C1 segment of cervical spinal cord (tissue), 14 donors: ENCODE measurements around the gene ELAPOR1.

ENCODE experiments used
- DNase-seq, 14 donors: peaks; one replicate each; lab custom pipeline; 2025; lab: John Stamatoyannopoulos, UW

ELAPOR1 gene, protein sequence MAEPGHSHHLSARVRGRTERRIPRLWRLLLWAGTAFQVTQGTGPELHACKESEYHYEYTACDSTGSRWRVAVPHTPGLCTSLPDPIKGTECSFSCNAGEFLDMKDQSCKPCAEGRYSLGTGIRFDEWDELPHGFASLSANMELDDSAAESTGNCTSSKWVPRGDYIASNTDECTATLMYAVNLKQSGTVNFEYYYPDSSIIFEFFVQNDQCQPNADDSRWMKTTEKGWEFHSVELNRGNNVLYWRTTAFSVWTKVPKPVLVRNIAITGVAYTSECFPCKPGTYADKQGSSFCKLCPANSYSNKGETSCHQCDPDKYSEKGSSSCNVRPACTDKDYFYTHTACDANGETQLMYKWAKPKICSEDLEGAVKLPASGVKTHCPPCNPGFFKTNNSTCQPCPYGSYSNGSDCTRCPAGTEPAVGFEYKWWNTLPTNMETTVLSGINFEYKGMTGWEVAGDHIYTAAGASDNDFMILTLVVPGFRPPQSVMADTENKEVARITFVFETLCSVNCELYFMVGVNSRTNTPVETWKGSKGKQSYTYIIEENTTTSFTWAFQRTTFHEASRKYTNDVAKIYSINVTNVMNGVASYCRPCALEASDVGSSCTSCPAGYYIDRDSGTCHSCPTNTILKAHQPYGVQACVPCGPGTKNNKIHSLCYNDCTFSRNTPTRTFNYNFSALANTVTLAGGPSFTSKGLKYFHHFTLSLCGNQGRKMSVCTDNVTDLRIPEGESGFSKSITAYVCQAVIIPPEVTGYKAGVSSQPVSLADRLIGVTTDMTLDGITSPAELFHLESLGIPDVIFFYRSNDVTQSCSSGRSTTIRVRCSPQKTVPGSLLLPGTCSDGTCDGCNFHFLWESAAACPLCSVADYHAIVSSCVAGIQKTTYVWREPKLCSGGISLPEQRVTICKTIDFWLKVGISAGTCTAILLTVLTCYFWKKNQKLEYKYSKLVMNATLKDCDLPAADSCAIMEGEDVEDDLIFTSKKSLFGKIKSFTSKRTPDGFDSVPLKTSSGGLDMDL

DNA sequence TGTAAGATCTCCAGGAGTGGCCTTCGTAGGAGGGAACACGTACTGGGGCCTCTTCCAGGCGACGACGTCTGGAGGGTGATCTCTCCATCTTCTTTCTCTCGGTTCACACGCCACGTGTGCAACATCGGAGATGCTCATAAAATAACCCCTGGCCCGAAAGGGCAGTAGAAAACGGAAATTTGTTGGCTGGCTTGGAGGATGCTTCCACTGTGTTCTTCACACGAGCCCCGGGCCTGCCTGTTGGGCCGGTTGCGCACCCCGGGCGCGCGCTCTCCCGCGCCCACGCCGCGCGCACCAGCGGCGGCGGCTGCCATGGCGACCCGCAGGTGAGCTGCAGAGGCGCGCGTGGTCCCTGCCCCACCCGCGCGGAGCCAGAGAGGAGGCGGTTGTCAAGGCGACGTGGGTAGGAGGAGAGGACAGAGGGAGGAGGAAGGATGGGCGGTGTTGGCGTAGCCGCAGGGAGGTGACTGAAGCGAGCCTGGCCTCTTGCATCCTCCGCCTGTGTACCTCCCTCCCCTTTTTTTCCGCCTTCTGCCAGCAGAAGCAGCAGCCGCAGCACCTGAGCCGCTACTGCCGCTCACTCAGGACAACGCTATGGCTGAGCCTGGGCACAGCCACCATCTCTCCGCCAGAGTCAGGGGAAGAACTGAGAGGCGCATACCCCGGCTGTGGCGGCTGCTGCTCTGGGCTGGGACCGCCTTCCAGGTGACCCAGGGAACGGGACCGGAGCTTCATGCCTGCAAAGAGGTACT is at the start of gene ELAPOR1:
Gene ELAPOR1, plus strand, starts transcription at position 526 of the 752 bp plus-strand sequence. Its CDS starts 69 bp downstream, at position 595.
- DNase-seq, result peak in 8 of 14 donors; percentile 4 to 86 (median 22)

DNA sequence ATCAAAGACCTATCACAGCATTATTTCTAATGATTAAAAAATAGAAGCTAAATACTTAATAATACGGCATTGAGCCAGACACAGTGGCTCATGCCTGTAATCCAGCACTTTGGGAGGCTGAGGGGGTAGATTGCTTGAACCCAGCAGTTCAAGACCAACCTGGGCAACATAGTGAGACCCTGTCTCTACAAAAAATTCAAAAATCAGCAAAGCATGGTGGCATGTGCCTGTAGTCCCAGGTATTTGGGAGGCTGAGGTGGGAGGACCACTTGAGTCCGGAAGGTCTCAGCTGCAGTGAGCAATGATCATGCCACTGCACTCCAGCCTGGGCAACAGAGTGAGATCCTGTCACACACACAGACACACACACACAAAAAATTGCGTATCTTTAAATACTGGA is 48.8 kb upstream of the ELAPOR1 start:
- DNase-seq, result no peak

DNA sequence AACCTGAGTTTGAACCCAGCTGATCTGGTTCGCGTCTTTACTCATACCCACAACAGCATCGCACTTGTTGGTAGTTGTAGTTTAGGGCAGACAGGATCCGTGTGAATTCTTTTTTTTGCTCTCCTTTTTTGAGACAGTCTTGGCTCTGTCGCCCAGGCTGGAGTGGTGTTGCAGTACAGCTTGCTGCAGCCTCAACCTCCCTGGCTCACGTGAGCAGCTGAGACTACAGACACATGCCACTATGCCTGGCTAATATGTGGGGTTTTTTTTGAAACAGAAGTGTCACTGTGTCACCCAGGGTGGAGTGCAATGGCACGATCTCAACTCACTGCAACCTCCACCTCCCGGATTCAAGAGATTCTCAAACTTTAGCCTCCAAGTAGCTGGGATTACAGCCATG is 46.0 kb upstream of the ELAPOR1 start:
- DNase-seq, result no peak

DNA sequence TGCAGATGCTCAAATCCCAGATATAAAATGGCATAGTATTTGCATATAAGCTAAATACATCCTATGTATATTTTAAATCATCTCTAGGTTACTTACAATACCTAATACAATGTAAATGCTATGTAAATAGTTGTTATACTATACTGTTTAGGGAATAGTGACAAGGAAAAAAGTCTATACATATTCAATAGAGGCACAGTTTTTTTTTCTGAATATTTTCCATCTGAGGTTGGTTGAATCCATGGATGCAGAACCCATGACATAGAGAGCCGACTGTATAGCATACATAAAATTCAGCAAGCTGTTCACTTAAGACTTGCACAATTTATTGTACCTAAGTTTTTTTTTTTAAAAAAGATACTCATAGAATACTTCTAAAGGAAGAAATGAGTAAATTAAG is 44.6 kb upstream of the ELAPOR1 start:
- no peak for DNase-seq

DNA sequence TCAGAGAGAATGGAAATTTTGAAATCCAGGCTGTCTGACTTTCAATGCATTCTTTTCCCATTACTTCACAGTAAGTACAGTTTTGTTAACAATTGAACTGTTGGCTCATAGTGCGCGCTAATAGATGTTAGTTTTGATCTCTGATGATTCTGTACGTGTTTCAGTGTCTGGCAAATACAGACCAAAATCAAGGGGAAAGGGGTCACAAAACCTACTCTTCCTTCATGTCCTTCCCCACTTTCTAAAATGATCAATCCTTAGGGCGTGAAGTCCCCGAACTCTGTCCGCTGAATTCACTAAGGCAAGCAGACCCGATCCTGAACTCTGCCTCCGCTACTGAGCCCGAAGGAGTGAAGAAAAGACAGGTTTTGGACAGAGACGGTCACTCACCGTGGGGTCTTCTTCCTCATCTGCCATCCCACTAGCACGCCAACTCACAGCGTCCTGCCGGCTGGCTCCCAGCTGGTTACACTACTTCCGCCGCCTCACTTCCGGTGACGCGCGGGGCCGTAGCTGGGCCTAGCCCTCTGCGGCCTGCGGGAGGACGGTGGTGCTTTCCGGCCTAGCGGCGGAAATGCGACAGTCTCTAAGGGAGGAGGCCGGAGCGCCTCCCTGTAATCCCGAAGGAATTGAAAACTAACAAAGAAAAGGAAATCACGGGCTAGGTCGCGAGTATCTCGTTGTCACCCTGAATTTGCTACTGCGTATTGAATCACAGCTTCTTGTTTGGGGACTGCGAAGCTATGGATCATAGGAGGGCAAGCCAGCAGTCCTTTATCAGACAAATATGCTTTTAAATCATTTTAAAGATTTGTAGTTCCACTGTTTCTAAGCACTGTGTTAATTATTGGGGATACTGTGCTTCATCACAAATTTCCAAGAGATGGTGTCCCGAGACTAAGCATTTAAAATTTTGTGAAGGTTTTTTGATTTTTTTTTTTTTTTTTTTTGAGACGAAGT is 38.1 kb upstream of the ELAPOR1 start, which contains the start of gene TAF13:
Gene TAF13, minus strand, starts transcription at position 473 of the 960 bp plus-strand sequence. Its CDS starts 56 bp downstream, at position 417.
- DNase-seq, result peak; percentile 79 to 95 (median 92)

DNA sequence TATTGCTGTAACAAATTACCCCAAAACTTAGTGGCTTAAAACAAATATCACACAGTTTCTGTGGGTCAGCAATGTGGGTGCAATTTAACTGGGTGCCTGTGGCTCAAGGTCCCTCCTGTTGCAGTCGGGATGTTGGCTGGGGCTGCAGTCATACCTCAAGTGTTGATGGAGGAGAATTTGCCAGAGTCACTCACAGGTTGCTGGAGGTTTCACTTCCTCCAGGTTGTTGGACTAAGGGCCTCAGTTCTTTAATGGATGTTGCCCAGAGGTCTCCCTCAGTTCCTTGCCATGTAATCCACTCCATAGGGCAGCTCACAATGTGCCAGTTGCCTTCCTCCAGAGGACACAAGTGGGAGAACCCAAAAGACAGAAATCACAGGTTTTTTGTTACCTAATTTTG is 35.6 kb upstream of the ELAPOR1 start:
- DNase-seq, result no peak

DNA sequence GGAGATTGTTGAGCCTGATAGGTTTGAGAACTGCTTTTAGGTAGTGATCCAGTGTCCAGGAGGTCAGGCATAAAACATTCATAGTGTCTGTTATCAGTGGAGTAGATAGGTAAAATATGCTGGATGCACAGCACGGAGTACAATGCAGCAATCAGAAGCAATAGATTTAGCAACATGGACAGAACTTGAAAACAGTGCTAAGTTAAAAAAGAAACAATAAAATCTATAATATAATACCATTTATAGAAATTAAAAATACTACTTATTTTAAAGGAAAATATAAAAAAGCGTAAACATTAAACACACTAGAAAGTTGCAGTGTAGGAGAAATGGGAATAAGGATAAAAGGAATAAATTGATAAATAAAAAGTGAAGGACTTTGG is 34.7 kb upstream of the ELAPOR1 start:
- no peak for DNase-seq

DNA sequence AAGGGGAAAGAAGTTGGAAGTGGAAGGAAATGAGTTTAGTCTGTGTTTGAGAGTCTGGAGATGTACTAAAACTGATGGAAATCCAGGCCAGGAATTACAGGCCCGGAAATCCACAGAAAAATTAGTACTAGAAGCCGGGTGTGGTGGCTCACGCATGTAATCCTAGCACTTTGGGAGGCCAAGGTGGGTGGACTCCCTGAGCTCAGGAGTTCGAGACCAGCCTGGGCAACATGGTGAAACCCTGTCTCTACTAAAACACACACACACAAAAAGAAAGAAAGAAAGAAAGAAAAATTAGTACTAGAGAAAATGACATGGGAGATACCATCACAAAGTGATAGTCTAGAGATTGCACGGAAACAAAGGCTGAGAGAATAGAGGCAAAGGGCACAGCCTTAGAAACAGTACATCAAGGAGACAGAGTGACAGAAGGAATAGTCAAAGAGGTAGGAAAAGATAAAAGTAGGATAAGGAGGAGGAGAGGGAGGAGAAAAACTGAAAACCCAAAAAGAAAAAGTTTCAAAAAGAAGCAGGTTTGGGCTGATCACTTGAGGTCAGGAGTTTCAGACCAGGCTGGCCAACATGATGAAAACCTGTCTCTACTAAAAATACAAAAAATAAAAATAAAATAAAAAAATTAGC is 33.4 kb upstream of the ELAPOR1 start:
- no peak for DNase-seq

DNA sequence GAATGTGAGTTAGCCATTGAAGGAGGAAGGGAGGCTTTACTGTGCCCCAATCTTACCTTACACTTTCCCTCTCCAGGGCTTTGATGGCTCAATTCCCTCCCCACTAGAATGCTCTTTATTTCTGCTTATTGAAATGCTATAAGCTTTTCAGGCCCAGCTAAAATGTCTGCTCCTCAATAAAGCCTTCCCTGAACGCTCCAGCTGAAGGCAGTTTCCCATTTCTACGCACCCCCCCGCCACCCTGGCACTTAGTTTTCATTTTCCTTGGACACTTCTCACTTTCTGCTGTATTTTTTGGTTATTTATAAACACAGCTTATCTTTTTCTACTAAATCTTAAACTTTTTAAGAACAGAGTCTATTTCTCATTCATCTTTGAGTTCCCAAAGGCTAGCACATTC is 30.4 kb upstream of the ELAPOR1 start:
- peak in 1 of 14 donors; percentile 3 for DNase-seq

DNA sequence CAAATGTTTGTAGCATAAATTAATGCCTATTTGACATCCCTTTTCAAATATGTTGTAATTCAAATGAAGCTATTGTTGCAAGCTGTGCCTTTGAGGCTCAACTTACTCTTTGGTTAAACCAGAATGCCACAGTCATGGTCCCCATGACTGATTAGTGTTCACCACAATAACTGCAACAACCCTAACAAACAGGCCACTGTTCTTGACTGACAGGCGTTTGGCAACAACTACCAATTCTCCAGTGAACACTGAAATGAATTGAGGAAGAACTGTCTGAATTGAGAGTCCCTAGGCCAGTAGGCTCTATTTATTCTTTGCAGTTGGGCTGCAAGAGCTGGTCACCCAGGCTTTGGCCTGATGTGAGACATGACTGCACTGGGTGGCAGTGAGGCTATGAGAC is 30.0 kb upstream of the ELAPOR1 start:
- peak in 13 of 14 donors; percentile 2 to 71 (median 49) for DNase-seq

DNA sequence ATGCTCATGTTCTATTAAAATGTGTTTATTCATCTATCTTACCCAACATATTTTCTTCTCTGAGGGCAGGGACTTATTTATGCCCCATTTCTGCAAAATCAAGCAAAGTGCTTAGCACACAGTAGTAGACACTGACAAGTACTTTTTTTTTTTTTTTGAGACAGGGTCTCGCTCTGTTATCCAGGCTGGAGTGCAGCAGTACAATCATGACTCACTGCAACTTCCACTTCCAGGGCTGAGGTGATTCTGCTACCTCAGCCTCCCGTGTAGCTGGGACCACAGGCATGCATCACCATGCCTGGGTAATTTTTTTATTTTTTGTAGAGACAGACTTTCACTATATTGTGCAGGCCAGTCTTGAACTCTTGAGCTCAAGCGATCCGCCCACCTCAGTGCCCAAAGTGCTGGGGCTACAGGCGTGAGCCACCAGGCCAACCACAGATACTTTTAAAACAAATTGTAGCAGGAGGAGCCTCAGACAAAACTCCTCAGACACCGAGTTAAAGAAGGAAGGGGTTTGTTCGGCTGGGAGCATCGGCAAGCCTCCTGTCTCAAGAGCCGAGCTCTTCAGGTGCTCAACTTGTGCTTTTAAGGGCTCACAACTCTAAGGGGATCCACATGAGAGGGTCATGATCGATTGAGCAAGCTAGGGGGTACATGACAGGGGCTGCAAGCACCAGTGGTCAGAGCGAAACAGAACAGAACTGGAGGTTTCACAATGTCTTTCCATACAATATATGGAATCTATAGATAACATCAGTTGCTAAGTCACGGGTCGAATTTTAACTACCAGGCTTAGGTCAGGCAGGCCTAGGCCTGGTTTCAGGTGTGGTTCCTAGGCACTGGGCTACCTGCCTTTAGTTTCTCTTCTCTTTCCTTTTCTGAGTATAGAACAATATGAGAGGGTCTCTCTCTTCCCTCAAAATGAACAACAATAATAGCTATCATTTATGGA is 29.1 kb upstream of the ELAPOR1 start:
- no peak for DNase-seq

DNA sequence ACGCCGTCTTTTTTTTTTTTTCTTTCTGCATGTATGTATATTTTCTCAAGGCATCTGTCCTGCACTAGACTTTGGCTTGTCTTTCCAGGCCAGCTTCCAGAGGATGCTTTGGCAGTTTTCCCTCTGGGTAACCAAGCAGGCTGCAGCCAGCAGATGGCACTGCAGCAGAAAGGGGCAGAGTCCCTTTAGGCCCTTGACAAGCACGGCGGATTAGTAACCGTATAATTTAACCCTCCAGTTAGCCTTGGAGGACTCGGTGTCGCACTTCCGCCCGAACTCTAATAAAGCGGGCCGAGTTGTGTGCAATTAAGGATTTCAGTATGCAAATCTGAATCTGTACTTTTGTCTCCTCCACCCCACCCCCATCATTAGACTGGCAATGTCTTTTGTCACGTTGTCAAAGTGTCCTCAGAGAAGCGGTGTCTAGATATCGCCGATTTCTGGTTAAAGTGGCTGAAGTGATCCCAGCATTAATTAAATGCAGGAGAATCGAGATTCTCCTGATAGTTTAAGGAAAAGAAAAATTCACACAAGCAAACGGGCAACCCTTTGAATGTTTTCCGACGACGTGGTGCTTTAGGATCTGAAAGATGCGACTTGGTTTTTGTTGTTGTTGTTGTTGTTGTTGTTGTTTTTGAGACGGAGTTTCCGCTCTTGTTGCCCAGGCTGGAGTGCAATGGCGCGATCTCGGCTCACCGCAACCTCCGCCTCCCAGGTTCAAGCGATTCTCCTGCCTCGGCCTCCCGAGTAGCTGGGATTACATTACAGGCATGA is 24.5 kb upstream of the ELAPOR1 start:
- DNase-seq, result peak in 12 of 14 donors; percentile 40 to 82 (median 74)

DNA sequence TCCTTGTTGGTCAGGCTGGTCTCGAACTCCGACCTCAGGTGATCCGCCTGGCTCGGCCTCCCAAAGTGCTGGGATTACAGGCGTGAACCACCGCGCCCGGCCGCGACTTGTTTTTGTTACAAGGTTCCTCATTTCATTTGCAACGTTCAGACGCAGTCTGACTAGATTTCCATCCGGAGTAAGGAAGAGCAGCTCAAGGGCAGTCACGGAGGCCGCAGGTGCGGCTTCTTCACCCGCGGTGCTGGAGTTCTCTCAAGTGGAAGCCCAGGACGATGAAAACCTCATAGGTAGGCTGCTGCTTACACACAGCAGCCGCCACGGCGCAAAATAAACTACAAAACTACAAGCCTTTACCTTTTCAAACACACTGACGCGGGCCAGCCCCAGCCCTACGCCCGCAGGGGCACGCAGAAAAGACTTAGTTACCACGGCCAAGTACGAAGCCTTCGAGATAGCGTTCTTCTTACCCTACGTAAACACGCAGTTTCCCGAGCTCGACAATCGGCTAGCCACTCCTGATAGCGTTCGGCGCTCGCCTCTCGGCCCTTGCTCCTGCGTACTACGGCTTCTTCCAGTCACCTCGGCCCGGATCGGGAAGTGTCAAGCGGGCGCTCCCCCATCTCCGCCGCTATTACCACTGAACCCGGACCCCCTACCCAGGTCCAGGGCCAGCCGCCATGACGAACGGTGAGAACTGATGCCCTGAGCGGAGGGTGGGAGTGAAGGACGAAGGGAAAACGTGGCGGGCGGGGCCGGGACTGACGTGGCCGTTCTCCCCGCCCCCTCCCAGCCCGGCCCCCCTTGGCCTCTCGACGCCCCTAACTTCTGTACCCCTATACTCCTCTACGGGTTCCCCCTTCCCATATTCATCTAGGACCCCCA is 23.5 kb upstream of the ELAPOR1 start, which contains the start of gene TMEM167B:
Gene TMEM167B, plus strand, starts transcription at position 569 of the 882 bp plus-strand sequence. Its CDS starts 109 bp downstream, at position 678.
- peak; percentile 26 to 95 (median 90) for DNase-seq

DNA sequence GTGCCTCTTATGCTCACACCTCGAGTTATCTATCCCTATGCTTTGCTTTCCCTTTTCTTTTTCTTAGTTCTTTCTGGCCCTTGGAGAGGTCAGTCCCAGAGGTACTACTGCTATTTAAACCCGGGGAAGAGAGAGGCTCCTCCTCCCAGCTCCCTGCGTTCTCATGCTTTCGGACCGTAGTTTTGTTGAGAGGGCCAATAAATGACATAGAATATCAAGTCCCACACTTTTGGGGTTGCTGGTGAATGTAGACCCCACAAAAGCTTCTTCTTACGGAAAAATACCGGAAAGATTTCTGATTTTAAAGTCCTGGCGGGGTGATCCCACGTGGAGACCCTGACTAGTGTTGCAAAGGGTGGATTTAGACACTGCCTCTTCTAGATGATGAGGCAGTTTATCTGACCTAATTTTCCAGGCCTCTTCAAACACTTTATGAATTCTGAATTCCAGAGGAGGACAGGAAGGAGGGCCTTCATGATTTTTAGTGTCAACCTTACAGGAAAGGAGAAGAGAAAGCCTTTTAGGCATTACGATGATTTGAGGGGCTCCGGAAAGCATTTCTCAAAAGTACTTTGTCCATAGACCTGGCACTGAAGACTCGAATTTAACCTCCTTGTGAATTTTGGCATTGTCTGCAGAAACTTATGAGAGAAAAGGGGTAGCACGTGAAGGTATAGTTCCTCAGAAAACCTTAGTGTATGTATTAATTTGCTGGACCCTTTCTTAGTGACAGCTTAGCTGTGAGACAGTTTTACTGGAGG is 22.7 kb upstream of the ELAPOR1 start:
- DNase-seq, result peak in 1 of 14 donors; percentile 60

DNA sequence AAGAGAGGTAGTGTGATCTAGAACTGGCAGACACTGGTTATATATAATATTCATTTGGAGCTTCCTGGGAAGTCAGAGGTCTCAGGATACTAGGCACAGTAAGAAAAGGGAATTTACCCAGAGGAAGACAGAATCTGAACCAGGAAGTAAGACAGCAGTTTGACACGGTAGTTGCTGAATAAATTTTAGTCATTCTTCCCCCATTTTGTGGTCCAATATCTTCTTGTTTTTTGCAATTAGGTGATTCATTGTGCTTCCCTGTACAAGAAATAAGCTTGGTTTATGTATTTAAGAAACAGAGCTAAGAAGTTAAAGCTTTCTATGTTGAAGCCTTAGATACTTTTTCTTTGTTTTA is 22.1 kb upstream of the ELAPOR1 start:
- DNase-seq, result no peak

DNA sequence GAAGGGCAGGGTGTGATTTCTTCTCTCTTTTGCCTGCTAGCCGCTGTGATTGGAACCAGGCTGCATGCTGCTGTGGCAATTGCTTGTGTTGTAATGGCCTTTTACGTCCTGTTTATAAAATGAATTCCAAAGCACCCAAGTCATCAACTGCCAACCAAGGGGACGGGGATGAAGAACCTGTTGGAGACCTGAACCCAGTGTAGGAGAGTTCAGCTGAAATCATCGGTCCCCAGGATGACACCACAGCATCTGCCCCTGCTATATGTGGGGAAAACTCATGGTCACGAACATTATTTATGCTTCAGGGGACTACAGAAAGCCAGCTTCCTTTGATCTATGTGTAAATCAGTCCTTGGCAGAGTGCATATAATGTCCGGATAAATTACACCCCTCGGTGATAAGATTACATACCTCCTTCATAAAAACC is 19.5 kb upstream of the ELAPOR1 start:
- no peak for DNase-seq
